ENCODE data around the gene C1orf35. TPM values are rescaled to one million over a fixed set of nuclear protein-coding genes. Genes with fewer than 3 reads are reported as not detected.

The C1orf35 gene
- total RNA-seq, 6 experiments from 2014 or later = 3.4 to 6.3 (median 5.2) TPM

DNA sequence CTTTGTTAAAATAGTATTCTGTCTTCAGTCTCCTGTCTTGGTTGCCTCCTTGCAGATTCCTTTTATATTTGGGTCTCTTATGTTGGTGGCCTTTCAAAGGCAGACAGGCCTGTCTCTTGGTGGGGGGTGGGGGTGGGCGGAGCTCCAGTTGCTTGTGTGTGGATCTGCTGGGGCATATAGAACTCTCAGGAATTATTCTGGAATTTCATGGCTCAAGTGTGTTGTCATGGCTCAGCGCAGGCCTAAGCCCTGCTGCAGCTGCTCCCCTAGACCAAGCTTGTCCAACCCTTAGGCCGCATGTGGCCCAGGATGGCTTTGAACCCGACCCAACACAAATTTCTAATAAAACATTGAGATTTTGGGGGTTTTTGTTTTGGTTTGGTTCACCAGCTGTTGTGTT lies 8.0 kb downstream of the C1orf35 start:
- intact Hi-C loops (cut with DNase I) = no loop called here
- DNase-seq = peak in 1 of 3 donors; percentile 22
- peaks cover 0 to 15% (median 4%) of the 10 kb centered on the region in 4 donors for H3K4me1 ChIP-seq
- WGBS (ENCODE audit: insufficient coverage, low coverage, low lambda C conversion rate, missing lambda C conversion rate) = 100% methylated on average over 3 of the region's 4 CpGs
- TF ChIP-seq POLR2A (IDR thresholded peaks at IDR 0.05) = no peak
- TF ChIP-seq, protein P1, sequence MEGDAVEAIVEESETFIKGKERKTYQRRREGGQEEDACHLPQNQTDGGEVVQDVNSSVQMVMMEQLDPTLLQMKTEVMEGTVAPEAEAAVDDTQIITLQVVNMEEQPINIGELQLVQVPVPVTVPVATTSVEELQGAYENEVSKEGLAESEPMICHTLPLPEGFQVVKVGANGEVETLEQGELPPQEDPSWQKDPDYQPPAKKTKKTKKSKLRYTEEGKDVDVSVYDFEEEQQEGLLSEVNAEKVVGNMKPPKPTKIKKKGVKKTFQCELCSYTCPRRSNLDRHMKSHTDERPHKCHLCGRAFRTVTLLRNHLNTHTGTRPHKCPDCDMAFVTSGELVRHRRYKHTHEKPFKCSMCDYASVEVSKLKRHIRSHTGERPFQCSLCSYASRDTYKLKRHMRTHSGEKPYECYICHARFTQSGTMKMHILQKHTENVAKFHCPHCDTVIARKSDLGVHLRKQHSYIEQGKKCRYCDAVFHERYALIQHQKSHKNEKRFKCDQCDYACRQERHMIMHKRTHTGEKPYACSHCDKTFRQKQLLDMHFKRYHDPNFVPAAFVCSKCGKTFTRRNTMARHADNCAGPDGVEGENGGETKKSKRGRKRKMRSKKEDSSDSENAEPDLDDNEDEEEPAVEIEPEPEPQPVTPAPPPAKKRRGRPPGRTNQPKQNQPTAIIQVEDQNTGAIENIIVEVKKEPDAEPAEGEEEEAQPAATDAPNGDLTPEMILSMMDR (IDR thresholded peaks at IDR 0.05) = no peak
- ATAC-seq = no peak
- H3K27me3 ChIP-seq = no peaks in the 10 kb centered on the region
- no peak overlapping the region for H3K4me3 ChIP-seq
- no peak overlapping the region for H3K27ac ChIP-seq
- peaks cover 0 to 34% (median 17%) of the 10 kb centered on the region in 4 donors for H3K36me3 ChIP-seq
- peaks cover 0 to 4% (median 0%) of the 10 kb centered on the region in 4 donors for H3K9me3 ChIP-seq

DNA sequence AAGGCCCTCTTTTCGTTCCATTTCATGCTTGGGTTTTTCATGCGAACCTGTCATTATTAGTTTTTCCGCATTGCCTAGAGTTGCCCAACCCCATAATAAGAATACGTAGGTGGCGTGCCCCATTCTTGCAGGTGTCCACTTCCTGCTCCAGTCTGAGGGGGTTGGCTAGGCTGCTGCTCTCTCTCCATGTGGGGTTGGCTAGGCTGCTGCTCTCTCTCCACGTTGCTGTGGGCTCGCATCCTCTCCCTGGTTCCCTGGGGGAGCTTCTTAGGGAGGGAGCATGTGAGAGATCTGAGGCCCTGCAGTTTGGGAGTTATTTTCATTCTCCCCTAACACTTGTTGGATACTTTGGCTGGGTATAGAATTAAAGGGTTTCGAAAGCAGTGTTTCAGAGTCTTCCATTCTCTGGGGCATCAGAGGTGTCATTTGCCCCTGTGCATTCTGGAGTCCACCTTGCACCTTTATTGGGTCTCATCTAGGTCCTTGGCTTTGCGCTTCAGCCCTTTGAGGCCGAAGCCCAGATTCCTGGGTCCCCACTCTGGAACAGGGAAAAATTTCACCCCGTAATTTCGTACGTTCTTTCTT lies 8.6 kb downstream of the C1orf35 start:
- TF ChIP-seq, protein P1 (IDR thresholded peaks at IDR 0.05) = no peak
- no peak for TF ChIP-seq POLR2A (IDR thresholded peaks at IDR 0.05)
- peaks cover 0 to 27% (median 16%) of the 10 kb centered on the region in 4 donors for H3K36me3 ChIP-seq
- H3K9me3 ChIP-seq = peaks cover 0 to 4% (median 0%) of the 10 kb centered on the region in 4 donors
- no peak overlapping the region for H3K27ac ChIP-seq
- no peak for DNase-seq
- 90% methylated on average over 11 of the region's 13 CpGs for WGBS (ENCODE audit: insufficient coverage, low coverage, low lambda C conversion rate, missing lambda C conversion rate)
- H3K4me1 ChIP-seq = peaks cover 0 to 21% (median 7%) of the 10 kb centered on the region in 4 donors
- no peaks in the 10 kb centered on the region for H3K27me3 ChIP-seq
- intact Hi-C loops (cut with DNase I) = no loop called here
- no peak overlapping the region for H3K4me3 ChIP-seq
- no peak for ATAC-seq

DNA sequence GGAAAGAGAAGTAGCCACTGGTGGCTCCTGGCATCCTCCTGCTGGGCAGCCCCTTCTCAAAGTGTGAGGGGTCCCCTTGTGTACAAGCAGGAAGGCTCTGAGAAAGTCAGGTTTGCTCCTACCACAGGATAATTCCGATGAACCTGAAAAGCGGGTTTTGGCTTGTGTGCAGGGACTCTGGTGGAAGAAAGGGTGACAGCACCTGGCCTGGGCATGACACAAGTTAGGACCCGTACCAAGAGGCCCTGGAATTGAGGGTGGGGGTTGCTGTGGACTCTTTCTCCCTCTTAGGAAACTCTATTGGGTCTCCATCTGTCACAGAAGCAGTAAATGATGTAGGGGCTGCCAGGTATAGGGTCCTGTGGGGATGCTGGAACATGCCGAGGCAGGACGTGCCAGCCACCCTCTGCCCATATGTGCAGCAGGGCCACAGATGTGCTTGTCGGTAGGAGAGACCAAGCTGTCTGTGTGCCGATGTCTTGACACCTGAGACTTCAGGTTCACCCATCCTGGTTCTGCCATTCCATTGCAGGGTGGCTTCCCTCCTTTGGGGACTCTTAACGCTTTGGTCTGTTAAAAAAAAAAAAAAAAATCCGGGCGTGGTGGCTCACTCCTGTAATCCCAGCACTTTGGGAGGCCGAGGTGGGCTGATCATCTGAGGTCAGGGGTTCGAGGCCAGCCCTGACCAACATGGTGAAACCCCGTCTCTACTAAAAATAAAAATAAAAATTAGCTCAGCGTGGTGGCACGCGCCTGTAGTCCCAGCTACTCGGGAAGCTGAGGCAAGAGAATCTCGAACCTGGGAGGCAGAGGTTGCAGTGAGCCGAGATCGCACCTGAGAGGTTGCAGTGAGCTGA lies 9.8 kb downstream of the C1orf35 start:
- H3K27ac ChIP-seq = no peak overlapping the region
- intact Hi-C loops (cut with DNase I) = no loop called here
- WGBS (ENCODE audit: insufficient coverage, low coverage, low lambda C conversion rate, missing lambda C conversion rate) = 97% methylated on average over 10 of the region's 20 CpGs
- ATAC-seq = no peak
- peaks cover 0 to 16% (median 9%) of the 10 kb centered on the region in 4 donors for H3K36me3 ChIP-seq
- DNase-seq = no peak
- no peak overlapping the region for H3K4me3 ChIP-seq
- peaks cover 0 to 4% (median 0%) of the 10 kb centered on the region in 4 donors for H3K9me3 ChIP-seq
- peaks cover 0 to 33% (median 14%) of the 10 kb centered on the region in 4 donors for H3K4me1 ChIP-seq
- TF ChIP-seq POLR2A (IDR thresholded peaks at IDR 0.05) = no peak
- TF ChIP-seq, protein P1 (IDR thresholded peaks at IDR 0.05) = no peak
- H3K27me3 ChIP-seq = no peaks in the 10 kb centered on the region

DNA sequence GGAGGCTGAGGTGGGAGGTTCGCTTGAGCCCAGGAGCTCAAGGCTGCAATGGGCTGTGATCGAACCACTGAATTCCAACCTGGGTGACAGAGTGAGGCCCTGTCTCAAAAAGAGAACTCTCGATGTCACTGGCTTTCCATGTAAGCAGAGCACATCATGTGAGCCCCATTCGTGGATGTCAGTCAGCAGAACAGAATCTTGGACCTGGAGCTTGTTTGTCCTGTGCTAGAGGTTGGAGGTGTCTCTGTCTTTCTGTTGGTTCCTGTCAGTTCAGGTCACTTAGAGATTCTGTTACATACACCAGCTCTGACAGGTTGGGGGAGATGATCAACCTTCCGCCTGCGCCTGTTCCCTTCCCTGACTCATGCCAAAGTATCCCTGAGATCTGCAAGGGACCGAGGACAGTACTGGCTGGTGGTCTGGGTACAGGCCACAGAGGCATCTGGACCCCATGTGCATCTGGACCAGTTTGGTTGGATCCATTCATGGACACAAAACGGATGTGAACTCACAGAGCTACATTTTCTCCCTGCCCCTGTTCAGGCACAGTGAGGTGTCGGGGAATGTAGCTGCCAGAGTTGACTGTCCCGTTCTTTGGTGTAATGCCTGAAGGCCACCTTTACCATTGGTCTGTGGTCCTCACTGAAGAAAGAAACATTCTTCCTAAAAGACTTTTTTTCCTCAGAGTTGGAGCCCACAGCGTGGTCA lies 10.6 kb downstream of the C1orf35 start:
- WGBS (ENCODE audit: insufficient coverage, low coverage, low lambda C conversion rate, missing lambda C conversion rate) = 87% methylated on average over 3 of the region's 11 CpGs
- ATAC-seq (no peak), DNase-seq (no peak)
- H3K4me1 ChIP-seq = peaks cover 0 to 41% (median 18%) of the 10 kb centered on the region in 4 donors
- no peak overlapping the region for H3K4me3 ChIP-seq
- H3K9me3 ChIP-seq = peaks cover 0 to 4% (median 0%) of the 10 kb centered on the region in 4 donors
- H3K36me3 ChIP-seq = peaks cover 0 to 8% (median 4%) of the 10 kb centered on the region in 4 donors
- no peaks in the 10 kb centered on the region for H3K27me3 ChIP-seq
- no peak for TF ChIP-seq POLR2A (IDR thresholded peaks at IDR 0.05)
- TF ChIP-seq, protein P1 (IDR thresholded peaks at IDR 0.05) = no peak
- intact Hi-C loops (cut with DNase I) = no loop called here
- H3K27ac ChIP-seq = no peak overlapping the region
